ENCODE measurements around the gene MAP4K4.

Gene MAP4K4

DNA sequence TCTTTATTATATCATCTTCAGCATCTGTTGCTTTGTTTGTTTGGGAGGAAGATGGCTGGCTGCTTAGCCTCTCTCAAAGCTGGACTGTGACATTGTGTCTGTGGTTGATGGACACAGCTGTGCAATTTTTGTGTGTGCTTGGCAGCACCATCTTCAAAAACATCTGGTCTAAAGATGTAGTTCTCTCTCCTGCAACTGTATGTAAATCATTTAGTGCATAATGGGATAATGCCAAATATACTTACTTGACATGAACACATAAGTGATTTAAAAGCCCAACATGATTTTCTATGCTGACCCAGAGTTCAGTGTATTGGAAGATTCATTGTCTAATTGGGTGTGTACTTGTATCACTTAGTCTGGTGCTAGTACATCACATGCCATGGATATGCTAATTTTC is 112.2 kb downstream of the MAP4K4 start:
- DNase-seq (ENCODE audit: extremely low read depth in 1 of 2, low read depth in 1 of 2), result no peak

DNA sequence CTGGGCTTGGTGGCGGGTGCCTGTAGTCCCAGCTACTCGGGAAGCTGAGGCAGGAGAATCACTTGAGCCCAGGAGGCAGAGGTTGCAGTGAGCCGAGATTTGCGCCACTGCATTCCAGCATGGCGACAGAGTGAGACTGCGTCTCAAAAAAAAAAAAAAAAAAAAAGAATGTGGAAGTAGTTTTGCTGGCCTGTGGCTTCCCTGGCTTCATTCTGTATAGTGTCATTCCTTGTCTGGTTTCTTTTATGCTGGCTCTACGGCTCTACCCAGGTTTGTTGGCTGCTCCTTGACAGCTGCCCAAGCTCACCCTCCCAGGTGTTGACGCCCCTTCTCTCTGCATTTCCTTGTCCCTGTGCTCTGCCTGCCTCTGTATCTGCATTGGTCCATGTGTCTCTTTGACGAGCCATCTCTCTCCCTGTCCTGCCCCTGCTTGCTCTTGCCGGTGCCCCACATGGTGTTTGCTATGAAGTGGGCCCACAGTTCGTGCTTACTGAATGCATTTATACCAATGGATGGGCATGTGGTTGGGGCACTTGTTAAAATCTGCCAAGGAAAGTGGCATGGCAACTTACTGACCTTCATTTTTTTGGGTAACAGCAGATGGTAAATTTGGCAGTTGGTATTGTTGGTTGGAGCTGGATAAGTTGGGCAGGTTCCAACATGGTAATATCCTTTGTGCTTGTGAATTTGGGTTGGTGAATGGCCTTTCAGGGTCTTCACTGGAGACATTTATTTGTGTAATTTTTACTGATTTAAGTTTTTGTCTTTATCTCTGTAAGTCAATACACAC is 113.9 kb downstream of the MAP4K4 start:
- DNase-seq (ENCODE audit: extremely low read depth in 1 of 2, low read depth in 1 of 2), result no peak

DNA sequence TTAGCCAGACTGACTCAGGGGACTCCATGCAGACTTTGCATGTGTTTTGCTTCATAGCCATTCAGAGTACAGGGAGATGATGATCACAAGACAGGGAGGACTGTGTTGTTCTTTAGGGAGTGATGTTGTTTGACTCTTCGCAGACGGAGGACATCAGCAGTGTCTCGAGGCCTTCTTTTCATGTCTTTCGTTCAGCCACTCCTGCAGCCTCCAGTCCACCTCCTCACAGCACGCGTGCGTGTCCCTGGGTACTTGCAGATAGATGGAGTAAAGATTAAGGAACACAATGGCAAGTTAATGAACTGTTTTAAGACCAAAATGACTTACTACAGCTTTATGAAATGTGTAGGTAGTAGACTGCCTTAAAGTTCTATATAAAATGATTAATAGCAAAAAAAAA is 114.7 kb downstream of the MAP4K4 start:
- DNase-seq (ENCODE audit: extremely low read depth in 1 of 2, low read depth in 1 of 2), result no peak

DNA sequence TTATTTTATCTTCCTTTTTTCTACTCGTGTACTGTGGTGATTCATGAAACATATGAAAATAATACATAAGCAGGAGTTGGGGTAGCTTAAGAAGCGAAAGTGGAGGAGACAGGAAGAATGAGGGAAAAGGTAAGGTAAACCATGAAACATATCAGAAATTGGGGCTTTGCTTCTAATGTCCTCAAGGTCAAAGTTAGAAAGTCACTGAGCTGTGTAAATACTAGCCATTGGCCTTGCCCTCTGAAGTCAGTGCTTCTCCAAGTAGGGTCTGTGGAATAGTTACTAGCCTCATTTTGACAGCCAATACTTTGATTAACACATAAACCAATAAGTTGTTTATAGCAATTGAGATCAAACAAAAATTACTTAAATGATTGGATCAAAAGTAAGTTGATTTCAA is 117.2 kb downstream of the MAP4K4 start:
- DNase-seq (ENCODE audit: extremely low read depth in 1 of 2, low read depth in 1 of 2), result no peak

DNA sequence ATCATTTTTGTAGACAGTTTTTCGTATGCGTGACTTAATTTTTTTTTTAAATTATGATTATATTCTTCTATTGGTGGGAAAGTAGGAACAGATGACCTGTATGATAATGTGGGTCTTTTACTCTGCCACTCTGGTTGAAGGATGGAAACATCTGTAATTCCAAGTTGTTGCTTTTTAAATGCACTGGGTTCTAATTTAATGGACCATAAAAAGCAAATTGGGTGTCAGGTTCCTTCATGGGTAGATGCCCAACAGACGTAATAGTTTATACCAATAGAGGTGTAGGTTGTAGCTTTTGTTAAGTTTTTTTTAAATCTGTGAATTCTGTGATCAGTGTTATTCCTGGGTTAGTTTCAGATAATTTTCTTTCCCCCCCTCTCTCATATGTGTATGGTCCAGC is 117.6 kb downstream of the MAP4K4 start:
- DNase-seq (ENCODE audit: extremely low read depth in 1 of 2, low read depth in 1 of 2), result no peak

DNA sequence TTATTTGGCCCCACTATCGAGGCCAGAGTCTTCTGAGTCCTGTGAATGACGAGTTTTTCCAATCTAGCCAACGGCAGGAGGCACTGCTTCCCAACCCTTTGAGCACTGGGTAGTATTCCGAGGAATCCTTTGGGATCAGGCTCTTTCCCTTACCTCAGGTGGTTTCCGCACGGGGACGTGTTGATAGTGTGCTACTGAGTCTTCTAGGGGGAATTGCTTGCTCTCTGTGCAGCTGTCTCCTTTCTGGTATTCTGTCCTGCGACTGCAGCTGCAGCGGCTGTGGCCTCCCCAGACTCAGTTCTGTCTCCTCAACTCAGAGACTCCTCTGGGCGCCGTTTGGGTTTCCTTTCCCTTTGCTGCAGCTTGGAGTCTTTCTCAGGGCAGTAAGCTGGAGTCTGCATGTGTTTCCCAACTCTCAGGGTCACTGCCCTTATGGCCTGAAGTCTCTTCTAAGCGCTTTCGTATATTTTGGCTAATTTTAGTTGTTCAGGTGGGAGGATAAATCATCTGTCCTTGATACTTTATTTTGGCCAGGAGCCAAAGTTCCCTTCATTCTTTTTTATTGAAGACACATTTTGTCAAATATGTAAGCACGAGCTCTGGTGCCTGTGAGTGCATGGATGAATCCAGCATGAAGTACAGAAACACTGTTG is 118.4 kb downstream of the MAP4K4 start:
- DNase-seq (ENCODE audit: extremely low read depth in 1 of 2, low read depth in 1 of 2), result no peak

DNA sequence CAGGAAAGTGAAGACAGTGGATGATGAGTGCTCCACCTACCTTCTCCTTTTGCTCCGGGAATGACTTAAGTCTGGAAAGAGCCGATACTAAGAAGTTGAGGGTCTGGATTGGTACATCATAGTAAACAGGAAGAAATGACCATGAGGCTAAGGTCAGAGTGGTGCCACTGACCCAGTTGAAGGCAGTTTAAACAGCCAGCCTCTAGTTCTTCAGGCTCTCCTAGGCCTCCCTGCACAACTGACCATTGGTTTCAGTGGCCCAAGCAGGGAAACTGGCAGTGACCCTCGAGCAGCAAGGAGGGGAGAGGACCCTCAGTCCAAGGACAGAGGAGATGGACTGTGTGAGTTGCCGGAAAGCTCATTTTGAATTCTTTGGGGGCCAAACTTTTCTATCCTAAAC is 119.1 kb downstream of the MAP4K4 start:
- DNase-seq (ENCODE audit: extremely low read depth in 1 of 2, low read depth in 1 of 2), result no peak

DNA sequence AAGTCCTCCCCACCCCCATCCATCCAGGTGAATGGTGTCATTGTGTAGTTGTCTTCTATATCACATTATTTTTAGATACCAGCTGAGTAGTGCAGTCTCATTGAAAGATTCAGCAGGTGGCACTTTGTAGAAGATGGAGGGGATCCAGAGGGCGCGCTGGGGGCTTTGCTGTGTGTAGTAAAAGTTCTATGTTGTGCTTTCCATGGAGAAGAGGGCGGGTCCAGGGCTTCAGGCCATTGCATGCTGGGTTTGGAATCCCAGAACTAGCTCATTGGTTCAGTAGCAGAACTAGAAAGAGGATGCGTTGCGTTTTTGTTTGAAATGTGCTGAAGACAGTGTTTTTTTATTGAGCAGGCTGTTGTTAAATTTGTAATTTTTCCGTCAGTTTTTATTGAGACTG is 120.0 kb downstream of the MAP4K4 start:
- no peak for DNase-seq (ENCODE audit: extremely low read depth in 1 of 2, low read depth in 1 of 2)

DNA sequence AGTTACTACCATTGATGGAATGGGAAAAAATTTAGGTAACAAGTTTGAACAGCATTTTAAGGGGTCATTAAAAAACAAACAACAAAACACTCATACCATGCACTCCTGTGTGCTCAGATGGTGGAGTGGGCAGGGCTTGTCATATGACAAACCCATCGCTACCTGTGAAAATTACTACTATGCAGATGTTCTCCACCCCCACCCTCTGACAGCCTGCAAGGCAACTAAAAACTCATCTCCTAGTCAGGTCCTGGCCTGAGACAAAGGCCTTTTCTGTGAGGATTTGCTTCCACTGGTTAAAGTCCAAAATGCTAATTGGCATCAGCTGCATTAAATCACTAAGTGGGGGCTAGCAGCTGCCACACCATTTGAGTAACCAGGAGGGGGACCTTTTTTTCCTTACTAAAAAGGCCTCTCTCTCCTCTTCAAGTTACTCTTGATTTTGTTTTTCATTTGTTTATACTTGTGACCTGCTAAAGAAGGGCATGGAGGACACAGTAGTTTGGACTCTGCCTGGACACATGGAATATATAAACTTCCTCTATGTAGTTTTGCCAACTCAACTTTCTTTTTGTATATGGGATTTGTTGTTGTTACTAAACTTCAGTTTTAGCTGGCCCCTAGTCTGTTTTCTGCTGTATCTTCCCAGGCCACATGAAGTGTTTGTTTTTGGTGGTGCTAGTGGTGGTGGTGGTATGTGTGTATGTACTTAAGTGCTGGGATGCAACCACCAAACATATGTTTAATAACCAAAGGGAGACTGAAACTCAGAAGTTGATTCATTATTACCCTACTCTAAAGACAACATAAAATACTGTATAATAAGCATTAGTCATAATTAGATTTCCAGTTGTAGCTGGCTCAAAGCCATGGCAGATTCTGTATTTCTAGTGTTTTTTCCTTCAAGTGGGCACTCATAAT is 121.3 kb downstream of the MAP4K4 start:
- DNase-seq (ENCODE audit: extremely low read depth in 1 of 2, low read depth in 1 of 2), result no peak

DNA sequence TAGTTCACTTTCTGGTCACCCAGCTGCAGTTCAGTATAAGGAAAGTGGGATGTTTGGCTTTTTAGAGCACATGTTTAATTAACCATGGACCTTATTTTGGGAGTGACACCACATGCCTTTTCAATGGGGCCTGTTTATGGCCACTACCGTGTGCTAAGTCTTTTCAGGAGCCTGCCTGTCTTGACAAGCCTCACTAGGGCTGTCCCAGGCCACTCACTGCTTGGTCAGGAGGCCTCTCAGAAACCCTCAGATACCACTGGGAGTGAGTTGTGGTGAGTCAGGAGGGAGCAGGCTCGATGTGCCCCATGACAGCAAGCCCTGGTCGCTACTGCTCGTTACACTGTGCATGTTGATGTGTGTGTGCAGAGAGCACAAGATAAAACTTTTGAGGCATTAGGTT is 123.0 kb downstream of the MAP4K4 start:
- peak in 1 of 2 donors; percentile 47 for DNase-seq (ENCODE audit: extremely low read depth in 1 of 2, low read depth in 1 of 2)

DNA sequence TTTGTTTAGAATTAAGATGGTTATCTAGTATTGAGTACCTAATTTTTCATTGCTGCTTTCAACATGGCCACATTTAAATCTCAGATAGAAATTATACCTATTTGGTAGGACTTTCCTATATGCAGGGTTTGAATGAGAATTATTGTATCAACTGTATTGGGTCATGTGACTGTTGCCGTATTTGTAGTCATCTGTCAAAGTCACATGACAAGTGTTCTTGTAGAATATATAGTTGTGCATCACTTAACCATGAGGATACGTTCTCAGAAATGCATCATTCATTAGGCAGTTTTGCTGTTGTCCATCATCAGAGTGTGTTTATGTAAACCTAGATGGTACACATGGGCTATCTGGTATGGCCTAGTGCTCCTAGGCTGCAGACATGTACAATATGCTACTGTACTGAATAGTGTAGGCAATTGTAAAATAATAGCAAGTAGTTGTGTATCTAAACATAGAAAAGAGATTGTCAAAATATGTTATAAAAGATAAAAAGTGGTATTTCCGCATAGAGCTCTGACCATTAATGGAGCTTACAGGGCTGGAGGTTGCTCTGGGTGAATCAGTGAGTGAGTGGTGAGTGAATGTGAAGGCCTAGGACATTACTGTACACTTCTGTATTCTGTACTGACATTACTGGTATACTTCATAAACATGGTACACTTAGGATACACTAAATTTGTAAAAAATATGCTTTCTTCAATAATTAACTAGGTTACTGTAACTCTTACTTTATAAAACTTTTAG is 123.7 kb downstream of the MAP4K4 start:
- no peak for DNase-seq (ENCODE audit: extremely low read depth in 1 of 2, low read depth in 1 of 2)

DNA sequence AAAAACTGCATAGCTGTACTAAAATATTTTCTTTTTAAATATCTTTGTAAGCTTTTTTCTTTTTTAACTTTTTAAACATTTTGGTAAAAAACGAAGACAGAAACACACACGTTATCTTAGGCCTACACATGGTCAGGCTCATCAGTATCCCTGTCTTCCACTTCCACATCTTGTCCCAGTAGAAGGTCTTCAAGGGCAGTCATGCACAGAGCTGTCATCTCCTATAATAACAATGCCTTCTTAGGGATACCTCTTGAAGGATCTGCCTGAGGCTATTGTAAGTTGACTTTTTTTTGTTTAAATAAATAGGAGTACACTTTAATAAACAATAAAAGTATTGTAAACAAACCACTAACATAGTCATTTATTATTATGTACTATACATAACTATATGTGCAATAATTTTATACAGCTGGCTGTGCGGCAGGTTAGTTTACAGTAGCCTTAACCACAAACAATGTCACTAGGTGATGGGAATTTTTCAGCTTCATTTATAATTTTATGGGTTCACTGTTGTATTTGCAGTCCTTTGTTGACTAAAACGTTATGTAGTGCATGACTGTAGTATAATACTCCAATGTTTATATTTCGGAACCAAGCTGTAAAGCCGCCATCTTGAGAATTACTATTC is 124.4 kb downstream of the MAP4K4 start:
- no peak for DNase-seq (ENCODE audit: extremely low read depth in 1 of 2, low read depth in 1 of 2)

DNA sequence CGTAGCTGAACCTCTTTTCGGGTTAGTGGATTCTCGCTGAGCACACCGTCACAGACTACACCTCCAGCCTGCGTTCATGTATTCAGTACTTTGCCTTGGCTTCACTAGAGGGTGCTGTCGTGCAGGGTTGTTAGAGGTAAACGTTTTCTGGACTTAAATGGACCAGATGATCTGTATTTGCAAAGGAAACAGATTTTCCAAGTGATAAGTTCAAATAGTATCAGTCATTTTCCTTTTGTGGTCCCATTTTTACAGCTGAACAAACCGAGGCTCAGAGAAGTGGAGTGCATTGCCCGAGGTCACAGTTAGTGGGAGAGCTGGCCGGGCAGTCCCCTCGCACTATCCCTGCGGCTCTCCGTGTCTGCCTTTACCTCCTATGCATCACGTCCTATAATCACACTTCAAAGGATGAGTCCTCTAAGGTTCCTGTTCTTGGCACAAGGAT is 125.9 kb downstream of the MAP4K4 start:
- DNase-seq (ENCODE audit: extremely low read depth in 1 of 2, low read depth in 1 of 2), result peak in 1 of 2 donors; percentile 57

DNA sequence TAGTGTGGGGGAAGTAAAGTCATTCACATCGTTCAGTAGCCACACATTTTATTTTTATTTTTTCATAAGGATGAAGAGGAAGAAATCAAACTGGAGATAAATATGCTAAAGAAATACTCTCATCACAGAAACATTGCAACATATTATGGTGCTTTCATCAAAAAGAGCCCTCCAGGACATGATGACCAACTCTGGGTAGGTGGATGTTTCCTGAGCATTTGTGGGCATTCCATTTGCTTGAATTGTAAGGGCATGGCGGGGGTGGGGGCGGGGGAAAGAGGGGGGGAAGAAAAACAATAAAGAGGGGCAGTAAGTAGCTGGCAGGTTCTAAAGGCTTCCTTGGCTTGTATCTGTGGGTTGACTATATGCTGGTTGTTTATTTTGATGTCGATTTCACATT is 126.4 kb downstream of the MAP4K4 start:
- no peak for DNase-seq (ENCODE audit: extremely low read depth in 1 of 2, low read depth in 1 of 2)

DNA sequence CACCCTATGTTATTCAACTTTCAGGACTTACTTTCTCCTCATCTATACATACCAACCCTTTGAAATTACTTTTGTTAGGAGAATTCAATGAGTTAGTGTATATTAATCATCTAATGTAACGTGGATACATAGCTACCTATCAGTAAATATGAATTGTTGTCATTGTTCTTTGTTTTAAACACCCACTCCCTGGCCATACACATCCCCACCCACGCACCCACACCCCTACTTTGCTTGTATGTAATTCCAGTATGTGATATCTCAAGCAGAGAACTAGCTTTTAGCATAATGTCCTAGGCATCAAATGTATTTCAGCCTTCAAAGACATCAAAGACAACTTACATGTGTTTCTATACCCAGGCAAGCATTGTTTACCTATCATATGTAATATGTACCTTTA is 129.2 kb downstream of the MAP4K4 start:
- DNase-seq (ENCODE audit: extremely low read depth in 1 of 2, low read depth in 1 of 2), result no peak

DNA sequence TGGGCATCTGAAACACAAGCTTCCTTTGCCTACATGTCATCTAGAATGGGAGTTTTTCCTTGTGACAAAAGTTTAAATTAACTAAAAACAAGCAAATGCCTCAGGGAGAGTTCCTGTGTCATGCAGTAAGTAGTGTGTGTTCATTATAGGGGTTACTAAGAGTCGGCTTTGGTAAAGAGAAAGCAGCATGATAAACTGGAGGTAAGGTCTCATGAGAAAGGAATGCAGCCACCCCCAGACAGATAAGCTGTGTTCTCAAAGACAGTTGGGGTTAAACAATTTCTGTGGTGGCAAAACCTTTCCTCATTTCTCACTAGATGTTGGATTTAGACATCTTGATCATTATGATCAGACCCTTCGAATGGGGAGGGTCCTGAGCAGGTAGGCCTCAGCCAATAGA is 129.7 kb downstream of the MAP4K4 start:
- DNase-seq (ENCODE audit: extremely low read depth in 1 of 2, low read depth in 1 of 2), result no peak

DNA sequence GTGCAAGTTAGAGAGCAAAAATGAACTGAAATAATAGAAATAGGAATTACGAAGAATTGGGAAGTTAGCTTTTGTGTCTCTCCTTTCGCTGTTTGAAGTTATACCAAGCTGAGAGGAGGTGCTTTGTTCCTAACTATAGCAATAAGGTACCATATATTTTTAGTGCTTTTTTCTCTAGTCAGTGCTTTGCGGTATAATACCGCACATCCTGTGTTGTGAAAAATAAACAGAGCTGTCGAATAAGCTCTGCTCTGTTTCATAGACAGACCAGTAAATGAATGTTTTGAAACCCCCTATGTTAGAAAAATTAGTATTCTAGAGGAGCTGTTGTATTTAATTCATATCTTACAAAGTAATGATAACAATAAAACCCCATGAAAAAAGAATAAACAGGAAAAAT is 130.8 kb downstream of the MAP4K4 start:
- DNase-seq (ENCODE audit: extremely low read depth in 1 of 2, low read depth in 1 of 2), result no peak

DNA sequence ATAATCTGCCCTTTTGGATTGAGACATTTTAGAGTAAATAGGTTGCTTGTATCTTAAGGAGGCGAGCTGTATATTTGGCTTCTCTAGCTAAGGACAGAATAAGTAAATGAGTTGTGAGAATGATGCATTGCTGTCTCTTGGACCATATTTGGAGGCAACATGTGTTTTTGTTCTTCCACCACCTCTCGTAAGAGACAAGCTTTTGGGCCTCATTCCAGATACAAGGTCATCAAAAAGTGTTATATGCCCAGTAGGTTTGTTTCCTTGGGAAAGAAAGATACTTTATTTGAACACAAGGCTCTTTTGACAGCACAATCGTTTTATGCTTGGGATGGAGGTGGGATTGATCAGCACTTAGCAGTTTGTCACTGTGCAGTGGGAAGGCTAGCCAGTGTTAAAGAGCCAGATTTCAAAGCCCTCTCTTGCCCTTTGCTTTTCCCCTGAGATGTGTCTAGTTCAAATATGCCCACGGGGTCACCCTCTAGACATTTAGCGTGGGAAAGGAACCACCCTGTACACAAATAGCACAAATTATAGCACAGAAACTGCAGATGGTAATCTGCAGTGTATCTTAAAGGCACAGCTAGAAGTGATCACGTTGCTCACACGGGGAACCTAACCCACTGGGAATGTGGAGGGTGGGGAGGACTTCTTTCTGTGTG is 131.3 kb downstream of the MAP4K4 start:
- no peak for DNase-seq (ENCODE audit: extremely low read depth in 1 of 2, low read depth in 1 of 2)

DNA sequence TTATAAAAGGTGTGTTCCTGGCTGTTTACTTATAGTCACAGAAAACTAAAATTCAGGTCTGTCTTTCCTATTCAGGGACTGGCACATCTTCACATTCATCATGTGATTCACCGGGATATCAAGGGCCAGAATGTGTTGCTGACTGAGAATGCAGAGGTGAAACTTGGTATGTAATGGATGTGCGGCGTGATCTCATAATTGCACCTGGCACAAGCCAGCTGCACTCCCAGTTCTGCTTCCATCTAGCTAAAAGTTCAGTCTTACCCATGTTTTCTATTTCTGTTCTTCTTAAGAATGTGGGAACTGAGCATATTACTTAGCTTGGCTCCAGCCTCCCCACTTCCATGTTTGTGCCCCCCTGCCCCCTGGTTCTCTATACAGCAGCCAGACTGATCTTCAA is 131.9 kb downstream of the MAP4K4 start:
- no peak for DNase-seq (ENCODE audit: extremely low read depth in 1 of 2, low read depth in 1 of 2)

DNA sequence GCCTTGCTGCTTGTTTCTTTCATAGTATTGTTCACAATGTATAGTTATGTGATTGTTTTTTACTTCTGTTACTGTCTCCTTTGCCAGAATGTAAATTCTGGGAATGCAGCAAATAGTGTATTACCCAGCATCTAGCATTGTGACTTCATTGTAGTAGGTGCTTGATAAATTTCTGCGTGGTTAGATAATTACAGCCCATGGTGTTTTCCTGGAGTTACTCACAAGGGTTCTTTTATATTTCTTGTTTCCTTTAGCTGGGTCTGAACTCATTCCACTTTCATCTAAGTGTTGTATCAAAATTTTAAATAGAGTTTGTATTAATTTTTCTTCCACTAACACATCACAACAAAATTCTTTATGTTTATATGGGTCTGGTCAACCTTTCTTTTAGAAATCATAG is 132.6 kb downstream of the MAP4K4 start:
- DNase-seq (ENCODE audit: extremely low read depth in 1 of 2, low read depth in 1 of 2), result no peak

All from stimulated activated CD8-positive, alpha-beta memory T cell treated with anti-CD3 and anti-CD28 coated beads, Interleukin-7, amount 100 ng/mL, for 48 hours (primary cell).